WTC11 (cell line): ENCODE data around the gene DMXL2.

Experiments
- CTCF ChIP-seq: fragments of 200-600 bp; IDR thresholded peaks from 2 replicates; pipeline ENCODE4 v1.8.0; 2022; ENCODE audit warnings: antibody characterized with exemption
- ELF4 ChIP-seq: sonication (generic); formaldehyde crosslinking; IDR thresholded peaks from 2 replicates; pipeline ENCODE4 v1.8.1; 2022; ENCODE audit warnings: low read depth, mild to moderate bottlenecking, moderate library complexity, missing genetic modification reagents
- FOXP1 ChIP-seq: sonication (generic); formaldehyde crosslinking; IDR thresholded peaks from 2 replicates; pipeline ENCODE4 v1.8.0; 2022; ENCODE audit warnings: missing genetic modification reagents, mild to moderate bottlenecking, moderate library complexity, borderline replicate concordance
- MAX ChIP-seq: sonication (generic); formaldehyde crosslinking; IDR thresholded peaks from 2 replicates; pipeline ENCODE4 v1.8.0; 2022; ENCODE audit warnings: mild to moderate bottlenecking, missing genetic modification reagents
- RELA ChIP-seq: sonication (generic); formaldehyde crosslinking; IDR thresholded peaks from 2 replicates; pipeline ENCODE4 v1.8.1; 2022; ENCODE audit warnings: missing genetic modification reagents, mild to moderate bottlenecking, borderline replicate concordance
- SMAD3 ChIP-seq: sonication (generic); formaldehyde crosslinking; IDR thresholded peaks from 2 replicates; pipeline ENCODE4 v1.8.0; 2022; ENCODE audit warnings: missing genetic modification reagents, mild to moderate bottlenecking, borderline replicate concordance
- SP1 ChIP-seq: sonication (generic); formaldehyde crosslinking; conservative IDR thresholded peaks from 2 replicates; pipeline ENCODE4 v1.8.1; 2022; ENCODE audit warnings: missing genetic modification reagents
- USF1 ChIP-seq: sonication (generic); formaldehyde crosslinking; IDR thresholded peaks from 2 replicates; pipeline ENCODE4 v1.8.0; 2022; ENCODE audit warnings: mild to moderate bottlenecking, missing genetic modification reagents
- ZNF671 ChIP-seq: fragments of 250-450 bp; sonication (Bioruptor Pico); IDR thresholded peaks from 2 replicates; pipeline ENCODE4 v1.8.0; 2021; ENCODE audit warnings: mild to moderate bottlenecking

- TF ChIP-seq SP1 (CRISPR knock-in tag) (no peak), USF1 (CRISPR knock-in tag) (no peak), CTCF (peak; percentile 50), FOXP1 (CRISPR knock-in tag) (no peak), MAX (CRISPR knock-in tag) (no peak), RELA (no peak), ZNF671 (CRISPR knock-in tag) (no peak), SMAD3 (CRISPR knock-in tag) (no peak), ELF4 (CRISPR knock-in tag) (no peak)
Observed at GRCh38 chr15:51649659-51650521, 27.3 kb upstream of the DMXL2 start.
